ENCODE data around the gene LRRC23. TPM values are rescaled to one million over a fixed set of nuclear protein-coding genes. Genes with fewer than 3 reads are reported as not detected.

Gene LRRC23
- polyA plus RNA-seq, 1 donor from 2014 or later: 20.5 TPM

DNA sequence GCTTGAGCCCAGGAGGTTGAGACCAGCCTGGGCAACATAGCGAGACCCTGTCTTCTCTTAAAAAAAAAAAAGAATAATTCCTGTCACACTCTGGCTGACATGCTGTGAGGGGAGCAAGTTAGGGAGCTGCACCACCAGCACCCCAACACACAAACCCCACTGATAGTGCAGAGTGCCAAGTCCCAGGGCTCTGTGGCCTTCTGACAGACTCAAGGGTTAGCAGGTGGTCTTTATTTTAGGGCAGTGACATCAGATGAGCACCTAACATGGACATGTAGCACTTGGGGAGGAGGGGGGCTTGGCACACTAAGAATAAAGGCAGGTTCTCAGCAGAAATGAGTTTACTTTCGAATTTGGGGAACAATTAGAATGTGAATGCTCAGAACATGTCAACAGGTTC is 45.8 kb upstream of the LRRC23 start:
- H3K9ac ChIP-seq (ENCODE audit: low read length): no peak overlapping the region
- peaks cover 4% of the 10 kb centered on the region for H3K36me3 ChIP-seq (ENCODE audit: insufficient read depth, low read length)

DNA sequence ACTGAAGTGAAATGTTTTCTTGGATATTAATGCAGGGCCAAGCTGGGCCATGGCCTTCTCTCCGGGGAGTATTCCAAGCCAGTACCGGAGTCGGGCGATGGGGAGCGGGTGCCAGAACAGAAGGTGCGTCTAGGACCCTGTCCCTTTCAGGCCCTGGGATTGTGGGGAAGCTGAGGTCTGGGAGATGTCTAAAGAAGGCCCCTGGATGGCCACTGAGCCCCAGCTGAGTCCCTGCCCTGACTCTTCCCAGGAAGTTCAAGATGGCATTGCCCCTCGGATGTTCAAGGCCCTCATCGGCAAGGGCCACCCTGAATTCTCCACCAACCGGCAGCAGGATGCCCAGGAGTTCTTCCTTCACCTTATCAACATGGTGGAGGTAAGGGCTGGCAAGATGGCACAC is 44.5 kb upstream of the LRRC23 start:
- Histone ChIP-seq H4K20me1 (ENCODE audit: insufficient read depth) (no peaks in the 10 kb centered on the region), H2AFZ (ENCODE audit: low read depth, low read length) (no peak overlapping the region), H3K79me2 (replicated peaks; ENCODE audit: insufficient read depth, low read length) (peaks cover 3% of the 10 kb centered on the region), H3K4me2 (ENCODE audit: low read length) (no peak overlapping the region), H3F3A (ENCODE audit: insufficient read depth, low read length, poor library complexity, severe bottlenecking) (no peaks in the 10 kb centered on the region), H3K9ac (ENCODE audit: low read length) (no peak overlapping the region), H3K9me2 (ENCODE audit: insufficient read depth, low read length) (no peaks in the 10 kb centered on the region), H3K36me3 (ENCODE audit: insufficient read depth, low read length) (peaks cover 4% of the 10 kb centered on the region), H3K27me3 (ENCODE audit: insufficient read depth, low read depth, low read length) (no peaks in the 10 kb centered on the region), H3K4me3 (ENCODE audit: low read length) (no peak overlapping the region), H3K9me3 (ENCODE audit: low read length) (no peaks in the 10 kb centered on the region), H3K27ac (ENCODE audit: low read length) (no peak overlapping the region)
- no peak for TF ChIP-seq MXI1 (conservative IDR thresholded peaks at IDR 0.05; ENCODE audit: poor library complexity, severe bottlenecking)
- no peak for TF ChIP-seq CTCF (IDR thresholded peaks at IDR 0.05; ENCODE audit: poor library complexity, severe bottlenecking)
- TF ChIP-seq SMC3 (conservative IDR thresholded peaks at IDR 0.05; ENCODE audit: poor library complexity): no peak
- no peak for TF ChIP-seq POLR2AphosphoS5 (IDR thresholded peaks at IDR 0.05)
- no peak for TF ChIP-seq TAF1 (IDR thresholded peaks at IDR 0.05; ENCODE audit: low read depth)

More for the DNA sequence above, 45.8 kb upstream of the LRRC23 start:
- H3F3A ChIP-seq (ENCODE audit: insufficient read depth, low read length, poor library complexity, severe bottlenecking): no peaks in the 10 kb centered on the region
- no peak for TF ChIP-seq TAF1 (IDR thresholded peaks at IDR 0.05; ENCODE audit: low read depth)
- no peak for TF ChIP-seq REST (IDR thresholded peaks at IDR 0.05; ENCODE audit: borderline replicate concordance)
- TF ChIP-seq SMC3 (conservative IDR thresholded peaks at IDR 0.05; ENCODE audit: poor library complexity): no peak
- no peak for TF ChIP-seq RAD21 (conservative IDR thresholded peaks at IDR 0.05)
- no peak for TF ChIP-seq POLR2AphosphoS5 (IDR thresholded peaks at IDR 0.05)
- TF ChIP-seq CTCF (IDR thresholded peaks at IDR 0.05; ENCODE audit: poor library complexity, severe bottlenecking): no peak
- no peak for TF ChIP-seq EP300 (conservative IDR thresholded peaks at IDR 0.05; ENCODE audit: poor library complexity, severe bottlenecking)
- TF ChIP-seq MXI1 (conservative IDR thresholded peaks at IDR 0.05; ENCODE audit: poor library complexity, severe bottlenecking): no peak
- no peak for TF ChIP-seq EZH2 (IDR thresholded peaks at IDR 0.05; ENCODE audit: borderline replicate concordance, insufficient read depth, low read length, poor library complexity, severe bottlenecking)
- H3K27ac ChIP-seq (ENCODE audit: low read length): no peak overlapping the region
- peaks cover 16% of the 10 kb centered on the region for H3K79me2 ChIP-seq (replicated peaks; ENCODE audit: insufficient read depth, low read length)
- no peak overlapping the region for H2AFZ ChIP-seq (ENCODE audit: low read depth, low read length)
- no peak overlapping the region for H3K4me2 ChIP-seq (ENCODE audit: low read length)
- H3K27me3 ChIP-seq (ENCODE audit: insufficient read depth, low read depth, low read length): no peaks in the 10 kb centered on the region
- H3K9me3 ChIP-seq (ENCODE audit: low read length): no peaks in the 10 kb centered on the region
- no peak overlapping the region for H3K4me3 ChIP-seq (ENCODE audit: low read length)
- H3K9me2 ChIP-seq (ENCODE audit: insufficient read depth, low read length): no peaks in the 10 kb centered on the region
- no peaks in the 10 kb centered on the region for H4K20me1 ChIP-seq (ENCODE audit: insufficient read depth)

Data from neural cell (in vitro differentiated cells).